Lower leg skin (tissue), 3 donors: ENCODE measurements around the gene PIGS.

Experiments used
- POLR2A ChIP-seq, 2 donors: fragments of 450-650 bp; IDR thresholded peaks; one replicate each; pipeline ENCODE4 v1.6.1; 2016 to 2017; ENCODE audit warnings: antibody characterized with exemption in 2 of 2, mild to moderate bottlenecking in 1 of 2, moderate library complexity in 1 of 2
- TF ChIP-seq, protein P1 (sequence below), 3 donors: fragments of 450-650 bp; IDR thresholded peaks; one replicate each; pipeline ENCODE4 v1.5.1; 2016; ENCODE audit warnings: antibody characterized with exemption in 3 of 3, mild to moderate bottlenecking in 3 of 3, moderate library complexity in 2 of 3

DNA sequence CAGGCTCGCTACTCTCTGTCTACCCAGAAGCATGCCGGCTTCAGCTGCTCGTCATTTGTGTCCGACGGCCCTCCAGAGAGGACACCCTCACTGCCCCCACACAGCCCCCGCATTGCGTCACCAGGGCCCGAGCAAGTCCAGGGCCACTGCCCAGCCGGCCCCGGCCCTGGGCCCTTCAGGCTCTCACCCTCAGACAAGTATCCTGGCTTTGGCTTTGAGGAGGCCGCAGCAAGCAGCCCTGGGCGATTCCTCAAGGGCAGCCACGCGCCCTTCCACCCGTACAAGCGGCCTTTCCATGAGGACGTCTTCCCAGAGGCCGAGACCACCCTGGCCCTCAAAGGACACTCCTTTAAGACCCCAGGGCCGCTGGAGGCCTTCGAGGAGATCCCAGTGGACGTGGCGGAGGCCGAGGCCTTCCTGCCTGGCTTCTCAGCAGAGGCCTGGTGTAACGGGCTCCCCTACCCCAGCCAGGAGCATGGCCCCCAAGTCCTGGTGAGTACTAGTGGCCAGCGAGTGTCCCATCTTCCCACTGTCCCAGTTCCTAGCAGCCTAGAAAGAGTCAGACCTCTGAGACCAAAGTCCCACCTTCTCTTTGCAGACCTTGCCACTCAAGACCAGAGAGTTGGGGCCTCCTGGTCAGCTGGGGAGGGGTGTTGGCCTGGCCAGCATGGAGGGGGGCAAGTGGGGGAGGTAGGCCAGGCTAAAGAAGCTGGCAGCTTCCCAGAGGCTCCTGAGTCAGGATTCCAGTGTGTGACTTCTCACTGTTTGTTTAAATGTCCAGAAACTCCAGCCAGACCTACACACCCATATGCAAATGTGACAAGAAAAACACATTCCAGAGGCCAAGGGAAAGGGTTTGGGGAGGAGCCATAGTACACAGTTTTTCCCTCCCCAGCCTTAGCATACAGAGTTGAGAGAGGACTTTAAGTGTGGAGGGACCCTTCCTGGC lies 46.6 kb downstream of the PIGS start:
- TF ChIP-seq, protein P1, sequence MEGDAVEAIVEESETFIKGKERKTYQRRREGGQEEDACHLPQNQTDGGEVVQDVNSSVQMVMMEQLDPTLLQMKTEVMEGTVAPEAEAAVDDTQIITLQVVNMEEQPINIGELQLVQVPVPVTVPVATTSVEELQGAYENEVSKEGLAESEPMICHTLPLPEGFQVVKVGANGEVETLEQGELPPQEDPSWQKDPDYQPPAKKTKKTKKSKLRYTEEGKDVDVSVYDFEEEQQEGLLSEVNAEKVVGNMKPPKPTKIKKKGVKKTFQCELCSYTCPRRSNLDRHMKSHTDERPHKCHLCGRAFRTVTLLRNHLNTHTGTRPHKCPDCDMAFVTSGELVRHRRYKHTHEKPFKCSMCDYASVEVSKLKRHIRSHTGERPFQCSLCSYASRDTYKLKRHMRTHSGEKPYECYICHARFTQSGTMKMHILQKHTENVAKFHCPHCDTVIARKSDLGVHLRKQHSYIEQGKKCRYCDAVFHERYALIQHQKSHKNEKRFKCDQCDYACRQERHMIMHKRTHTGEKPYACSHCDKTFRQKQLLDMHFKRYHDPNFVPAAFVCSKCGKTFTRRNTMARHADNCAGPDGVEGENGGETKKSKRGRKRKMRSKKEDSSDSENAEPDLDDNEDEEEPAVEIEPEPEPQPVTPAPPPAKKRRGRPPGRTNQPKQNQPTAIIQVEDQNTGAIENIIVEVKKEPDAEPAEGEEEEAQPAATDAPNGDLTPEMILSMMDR (IDR thresholded peaks at IDR 0.05) = no peak
- no peak for TF ChIP-seq POLR2A (IDR thresholded peaks at IDR 0.05)
